ENCODE results near the gene PKN1.
A peak's percentile ranks its signal among the peaks of the same experiment; 100 is the strongest.
"Not testable (repeated sequence)": the region's sequence is repeated elsewhere in the genome, so short reads cannot be mapped to it uniquely, and the experiment has no call there.

PKN1 gene

GRCh38 chr19:14430712-14431111, 2.4 kb upstream of the PKN1 start:
- no peak for DNase-seq

DNA sequence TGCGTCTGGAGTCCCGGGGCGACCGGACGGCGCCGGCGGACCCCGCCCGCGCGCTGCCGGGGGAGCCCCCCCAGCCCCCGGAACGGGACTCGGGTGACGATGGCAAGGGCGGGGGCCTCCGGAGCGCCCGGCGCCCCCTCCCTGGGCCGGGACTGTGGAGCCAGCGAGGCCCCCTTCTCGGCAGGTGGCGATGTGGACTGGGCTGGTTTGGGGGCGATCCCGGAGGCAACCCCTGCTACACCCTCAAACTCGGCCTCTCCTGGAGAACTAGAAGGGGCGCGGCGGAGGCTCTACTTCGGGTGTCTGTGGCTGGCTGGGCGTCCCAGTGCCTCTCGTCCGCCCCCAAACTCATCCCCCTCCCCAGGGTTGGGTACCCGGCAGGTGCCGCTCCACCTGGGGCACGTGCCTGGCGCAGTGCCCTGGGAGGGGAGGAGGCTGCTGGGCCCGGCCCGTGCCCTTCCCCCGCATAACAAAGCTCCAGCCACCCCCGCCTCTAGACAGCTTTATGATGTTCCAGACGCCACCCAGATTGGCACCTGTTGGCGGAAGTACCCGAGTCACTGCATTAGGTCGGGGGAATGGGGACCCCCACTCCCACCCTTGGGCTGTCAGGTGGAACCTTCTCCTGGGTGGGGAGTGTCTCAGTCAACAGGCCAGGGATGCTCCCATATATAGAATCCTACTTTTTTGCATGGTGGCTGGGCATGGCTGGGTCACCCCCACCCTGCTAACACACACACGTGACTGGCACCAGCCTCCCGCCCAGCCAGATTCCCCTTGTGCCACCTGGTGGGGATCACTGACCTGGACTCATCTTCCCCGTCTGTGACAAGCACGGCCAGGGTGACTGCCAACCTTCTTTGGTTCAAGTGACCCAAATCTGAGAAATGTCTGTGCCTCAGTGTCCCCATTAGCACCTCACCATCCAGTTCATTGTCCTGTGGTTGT, 722 bp downstream of the PKN1 start:
- DNase-seq: peak in 4 of 14 donors; percentile 24 to 41 (median 29)

- DNase-seq: peak in 3 of 14 donors; percentile 7 to 32 (median 28)
Observed at GRCh38 chr19:14434543-14435319, 1.6 kb downstream of the PKN1 start.

DNA sequence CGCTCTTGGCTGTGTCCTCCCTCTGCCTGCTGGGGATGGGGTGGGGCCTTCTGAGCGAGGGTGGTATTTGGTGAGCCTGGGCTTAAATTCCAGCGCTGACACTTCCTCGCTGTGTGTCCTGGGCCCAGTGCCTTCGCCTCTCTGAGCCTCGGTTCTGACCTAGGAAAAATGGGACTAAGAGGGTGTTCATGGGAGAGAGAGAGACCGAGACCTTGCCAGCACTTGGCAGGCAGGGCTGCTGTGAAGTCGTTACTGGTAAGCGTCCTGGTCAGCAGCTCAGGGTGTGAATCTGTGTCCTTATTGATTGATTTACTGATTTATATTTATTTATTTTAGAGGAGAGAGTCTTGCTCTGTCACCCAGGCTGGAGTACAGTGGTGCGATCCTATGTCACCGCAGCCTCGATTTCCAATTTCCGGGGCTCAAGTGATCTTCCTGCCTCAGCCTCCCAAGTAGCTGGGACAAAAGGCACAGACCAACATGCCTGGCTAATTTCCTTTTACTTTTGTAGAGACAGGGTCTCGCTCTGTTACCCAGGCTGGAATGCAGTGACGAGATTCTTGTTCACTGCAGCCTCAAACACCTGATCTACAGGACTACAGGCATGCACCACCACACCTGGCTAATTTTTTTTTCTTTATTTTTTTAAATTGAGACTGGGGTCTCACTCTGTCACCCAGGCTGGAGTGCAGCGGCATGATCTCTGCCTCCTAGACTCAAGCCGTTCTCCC, 2.4 kb downstream of the PKN1 start:
- no peak for DNase-seq

DNA sequence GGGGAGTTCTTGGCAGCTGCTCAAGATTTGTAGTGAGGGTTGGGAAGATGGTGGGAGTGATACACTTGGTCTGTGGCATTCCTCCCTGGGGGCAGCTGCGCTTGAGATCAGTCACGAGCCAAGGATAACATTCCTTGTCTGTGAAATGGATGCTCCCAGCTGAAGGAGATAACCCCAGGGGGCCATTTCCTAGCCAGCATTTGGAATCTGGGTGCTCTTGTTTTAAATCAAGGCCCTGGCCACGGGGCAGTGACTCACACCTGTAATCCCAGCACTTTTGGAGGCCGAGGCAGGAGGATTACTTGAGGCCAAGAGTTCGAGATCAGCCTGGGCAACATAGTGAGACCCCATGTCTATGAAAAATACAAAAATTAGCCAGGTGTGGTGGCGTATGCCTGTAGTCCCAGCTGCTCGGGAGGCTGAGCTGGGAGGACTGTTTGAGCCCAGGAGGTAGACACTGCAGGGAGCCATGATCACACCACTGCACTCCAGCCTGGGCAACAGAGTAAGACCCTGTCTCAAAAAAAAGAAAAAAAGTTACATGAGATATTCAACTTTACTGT, 4.6 kb downstream of the PKN1 start:
- no peak for DNase-seq

- DNase-seq: no peak
Observed at GRCh38 chr19:14439014-14439413, 5.9 kb downstream of the PKN1 start.

DNA sequence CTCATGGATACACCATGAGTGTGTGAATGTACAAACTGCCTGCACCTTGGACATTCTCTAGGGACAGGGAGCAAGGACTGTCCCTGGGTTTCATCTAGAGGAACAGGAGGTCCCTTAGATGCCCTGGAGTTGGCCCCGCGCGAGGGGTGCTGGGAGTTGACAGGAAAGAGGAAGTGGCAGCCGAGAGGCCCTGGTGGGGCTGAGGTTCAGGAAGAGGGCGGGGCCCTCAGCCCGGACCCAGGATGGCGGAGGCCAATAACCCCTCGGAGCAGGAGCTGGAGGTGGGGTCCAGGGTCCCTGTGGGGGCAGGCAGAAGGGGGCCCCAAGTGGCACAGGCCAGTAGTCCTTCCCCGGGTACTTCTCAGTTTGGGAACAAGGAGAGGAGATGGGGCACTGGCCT, 6.9 kb downstream of the PKN1 start:
- peak in 11 of 14 donors; percentile 2 to 64 (median 29) for DNase-seq

GRCh38 chr19:14441041-14441938, 8.2 kb downstream of the PKN1 start:
- no peak for DNase-seq

DNA sequence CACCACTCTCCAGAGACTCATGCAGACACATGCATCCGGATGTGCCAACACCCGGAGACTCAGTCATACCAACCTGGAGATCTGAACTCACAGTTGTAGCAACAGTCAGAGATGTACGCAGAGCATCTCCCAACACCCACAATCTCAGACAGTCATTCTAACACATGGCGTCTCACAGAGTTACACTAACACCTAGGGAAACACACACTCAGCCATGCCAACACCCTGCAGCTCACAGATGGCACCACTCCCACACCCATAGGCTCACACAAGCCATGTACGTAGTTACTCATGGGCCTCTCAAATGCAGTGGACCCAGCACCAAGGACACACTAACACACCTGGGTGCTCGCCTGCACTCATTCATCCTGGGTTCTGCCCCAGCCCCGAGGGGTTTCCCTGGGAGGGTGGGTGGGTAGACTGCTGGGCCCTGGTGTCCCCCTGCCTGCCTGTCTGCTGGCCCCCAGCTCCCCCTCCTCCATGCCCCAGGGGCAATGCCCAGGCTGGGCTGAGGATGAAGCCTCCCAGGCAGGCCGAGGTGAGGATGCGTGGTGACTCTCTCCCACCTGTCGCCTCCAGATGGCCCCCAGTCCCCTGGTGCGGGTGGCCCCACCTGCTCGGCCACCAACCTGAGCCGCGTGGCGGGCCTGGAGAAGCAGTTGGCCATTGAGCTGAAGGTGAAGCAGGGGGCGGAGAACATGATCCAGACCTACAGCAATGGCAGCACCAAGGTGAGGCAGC, 10.0 kb downstream of the PKN1 start:
- DNase-seq: no peak

DNA sequence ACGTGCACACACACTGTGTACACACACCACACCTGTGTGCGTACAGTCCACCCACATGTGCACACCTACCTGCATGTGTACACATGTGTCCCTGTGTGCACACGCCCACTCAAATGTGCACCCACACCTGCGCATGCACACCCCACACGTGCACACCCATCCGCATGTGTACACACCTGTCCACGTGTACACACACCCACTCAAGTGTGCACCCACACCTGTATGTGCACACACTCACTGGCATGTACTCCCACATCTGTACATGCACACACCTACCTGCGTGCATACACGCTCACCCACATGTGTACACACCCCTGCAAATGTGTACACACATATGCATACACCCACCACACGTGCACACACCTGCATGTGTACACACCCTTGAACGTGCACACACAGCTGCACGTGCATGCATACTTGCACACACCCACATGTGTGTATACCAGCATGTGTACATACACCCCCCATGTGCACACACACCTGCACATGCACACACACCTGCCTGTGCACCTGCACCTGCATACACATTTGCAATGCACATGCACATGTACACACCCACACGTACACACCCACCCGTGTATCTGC, 10.6 kb downstream of the PKN1 start:
- no peak for DNase-seq

- no peak for DNase-seq
Observed at GRCh38 chr19:14446336-14447036, 13.4 kb downstream of the PKN1 start.

DNA sequence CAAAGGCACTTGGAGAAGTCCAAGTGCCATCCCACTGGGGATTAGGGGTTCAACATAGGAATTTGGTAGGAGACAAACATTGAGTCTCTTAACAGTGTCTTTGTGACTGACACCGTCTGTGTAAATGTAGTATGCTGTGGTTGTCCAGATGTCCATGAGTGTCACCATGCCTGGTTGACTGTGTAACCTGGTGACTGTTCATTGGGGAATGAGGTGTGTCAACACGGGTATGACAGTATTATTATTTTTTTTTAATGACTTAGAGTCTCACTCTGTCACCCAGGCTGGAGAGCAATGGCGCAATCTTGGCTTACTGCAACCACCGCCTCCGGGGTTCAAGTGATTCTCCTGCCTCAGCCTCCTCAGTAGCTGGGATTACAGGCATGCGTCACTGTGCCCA, 16.2 kb downstream of the PKN1 start:
- no peak for DNase-seq

DNA sequence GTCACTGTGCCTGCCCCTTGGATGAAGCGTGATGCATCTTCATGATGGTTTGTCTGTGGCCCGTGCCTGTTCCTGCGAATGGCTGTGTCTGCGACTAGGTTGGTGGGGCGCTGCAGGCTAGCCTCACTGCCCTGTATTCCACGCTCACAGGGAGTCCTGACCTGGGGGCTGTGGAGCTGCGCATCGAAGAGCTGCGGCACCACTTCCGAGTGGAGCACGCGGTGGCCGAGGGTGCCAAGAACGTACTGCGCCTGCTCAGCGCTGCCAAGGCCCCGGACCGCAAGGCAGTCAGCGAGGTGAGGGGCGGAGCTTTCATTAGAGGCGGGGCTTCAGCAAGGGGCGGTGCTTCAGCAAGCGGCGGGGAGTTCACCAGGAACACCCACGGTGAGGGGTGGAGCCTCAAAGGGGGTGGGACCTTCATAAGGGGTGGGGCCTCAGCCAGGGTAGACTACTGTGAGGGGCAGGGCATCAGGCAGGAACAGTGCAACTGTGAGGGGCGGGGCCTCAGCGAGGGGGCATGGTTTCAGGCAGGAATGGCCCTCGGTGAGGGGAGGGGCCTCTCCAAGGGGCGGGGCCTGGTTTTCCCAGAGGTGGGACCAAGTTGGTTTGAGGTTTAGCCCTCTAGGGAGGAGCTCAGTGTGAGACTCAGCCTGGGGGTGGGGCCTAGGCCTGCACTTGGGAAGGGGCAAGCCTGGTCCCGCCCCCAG, 17.2 kb downstream of the PKN1 start:
- DNase-seq: no peak

GRCh38 chr19:14450876-14451275, 17.8 kb downstream of the PKN1 start:
- no peak for DNase-seq

GRCh38 chr19:14452303-14452702, 19.2 kb downstream of the PKN1 start:
- DNase-seq: not testable (repeated sequence)

DNA sequence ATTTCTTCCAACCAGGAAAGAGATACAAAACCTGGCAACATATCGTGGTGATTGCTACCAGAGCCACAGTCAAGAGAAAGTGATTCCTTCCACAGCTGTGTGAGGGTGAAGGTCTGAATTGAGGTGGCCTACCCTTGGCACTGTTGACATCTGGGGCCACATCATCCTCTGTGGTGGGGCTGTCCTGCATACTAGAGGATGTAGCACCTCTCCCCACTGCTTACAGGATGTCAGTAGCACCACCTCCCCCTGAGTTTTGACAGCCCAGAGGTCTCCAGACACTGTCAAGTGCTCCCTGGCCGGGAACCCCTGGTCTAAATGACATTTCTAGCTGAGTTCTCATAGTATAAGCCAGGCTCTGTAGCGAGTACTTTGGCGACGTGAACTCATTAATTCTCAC, 26.6 kb downstream of the PKN1 start:
- no peak for DNase-seq

GRCh38 chr19:14460935-14461334, 27.8 kb downstream of the PKN1 start:
- DNase-seq: no peak

DNA sequence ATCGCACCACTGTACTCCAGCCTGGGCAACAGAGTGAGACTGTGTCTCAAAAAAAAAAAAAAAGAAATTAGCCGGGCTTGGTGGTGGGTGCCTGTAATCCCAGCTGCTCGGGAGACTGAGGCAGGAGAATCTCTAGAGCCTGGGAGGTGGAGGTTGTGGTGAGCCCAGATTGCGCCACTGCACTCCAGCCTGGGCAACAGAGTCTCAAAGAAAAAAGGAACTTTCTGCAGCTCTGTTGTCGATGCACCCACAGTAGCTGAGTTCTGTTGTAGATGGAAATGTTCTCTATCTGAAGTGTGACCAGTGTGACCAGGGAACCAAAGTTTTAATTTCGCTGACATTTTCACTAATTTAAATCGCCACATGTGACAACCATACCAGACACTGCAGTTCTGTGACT, 29.3 kb downstream of the PKN1 start:
- not testable (repeated sequence) for DNase-seq

GRCh38 chr19:14463747-14464146, 30.6 kb downstream of the PKN1 start:
- no peak for DNase-seq
